ENCODE measurements around the gene PODXL. TPM values are rescaled to one million over a fixed set of nuclear protein-coding genes. Genes with fewer than 3 reads are reported as not detected.

Gene PODXL
- total RNA-seq, 4 donors from 2014 or later, result 13.2 to 40.2 (median 26.6) TPM

DNA sequence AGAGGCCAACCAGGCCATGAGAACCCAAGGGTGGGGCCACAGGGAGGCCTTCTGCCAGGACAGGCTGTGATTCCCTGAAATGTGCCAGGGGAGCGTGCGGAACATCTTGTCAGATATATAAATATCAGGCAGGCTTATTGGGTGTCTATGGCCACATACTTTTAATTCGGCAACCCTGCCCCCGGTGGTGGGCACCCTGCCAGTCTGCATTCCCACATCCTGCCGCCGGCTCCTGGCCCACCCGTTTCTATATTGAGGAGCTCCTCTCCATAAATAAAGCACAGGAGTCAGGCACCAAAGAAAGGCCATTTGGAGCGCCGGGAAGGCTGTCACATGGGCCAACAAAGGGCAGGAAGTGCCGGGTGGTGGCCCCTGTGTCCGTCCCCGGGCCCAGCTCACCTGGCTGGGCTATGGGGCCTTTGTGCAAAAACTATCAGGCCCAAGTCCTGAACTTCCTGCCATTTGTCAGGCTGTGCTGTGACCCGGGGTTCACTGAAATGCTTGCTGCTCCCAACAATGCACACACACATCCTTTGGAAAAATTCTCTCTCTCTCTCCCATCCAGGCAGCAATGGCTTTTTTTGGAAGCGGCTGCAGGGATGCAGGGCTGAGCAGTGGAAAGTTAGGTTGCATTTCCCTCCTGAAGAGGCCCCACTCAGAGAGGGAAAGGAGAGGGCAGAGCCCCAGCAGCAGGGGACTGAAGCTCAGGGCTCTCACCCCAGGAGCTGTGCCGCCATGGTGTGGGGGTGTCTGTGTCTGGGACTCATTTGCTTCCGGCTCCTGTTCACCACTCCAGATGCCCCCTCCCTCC, 25.0 kb upstream of the PODXL start:
- TF ChIP-seq, protein P1, sequence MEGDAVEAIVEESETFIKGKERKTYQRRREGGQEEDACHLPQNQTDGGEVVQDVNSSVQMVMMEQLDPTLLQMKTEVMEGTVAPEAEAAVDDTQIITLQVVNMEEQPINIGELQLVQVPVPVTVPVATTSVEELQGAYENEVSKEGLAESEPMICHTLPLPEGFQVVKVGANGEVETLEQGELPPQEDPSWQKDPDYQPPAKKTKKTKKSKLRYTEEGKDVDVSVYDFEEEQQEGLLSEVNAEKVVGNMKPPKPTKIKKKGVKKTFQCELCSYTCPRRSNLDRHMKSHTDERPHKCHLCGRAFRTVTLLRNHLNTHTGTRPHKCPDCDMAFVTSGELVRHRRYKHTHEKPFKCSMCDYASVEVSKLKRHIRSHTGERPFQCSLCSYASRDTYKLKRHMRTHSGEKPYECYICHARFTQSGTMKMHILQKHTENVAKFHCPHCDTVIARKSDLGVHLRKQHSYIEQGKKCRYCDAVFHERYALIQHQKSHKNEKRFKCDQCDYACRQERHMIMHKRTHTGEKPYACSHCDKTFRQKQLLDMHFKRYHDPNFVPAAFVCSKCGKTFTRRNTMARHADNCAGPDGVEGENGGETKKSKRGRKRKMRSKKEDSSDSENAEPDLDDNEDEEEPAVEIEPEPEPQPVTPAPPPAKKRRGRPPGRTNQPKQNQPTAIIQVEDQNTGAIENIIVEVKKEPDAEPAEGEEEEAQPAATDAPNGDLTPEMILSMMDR (IDR thresholded peaks at IDR 0.05), result peak in 2 of 4 experiments; percentile 9 to 25
- TF ChIP-seq POLR2A (IDR thresholded peaks at IDR 0.05), result no peak
- no peak for TF ChIP-seq POLR2AphosphoS5 (IDR thresholded peaks at IDR 0.05)
- TF ChIP-seq EP300 (IDR thresholded peaks at IDR 0.05), result no peak
- peak overlapping the region in 3 of 4 donors; percentile 13 to 62 (median 54) for H3K27ac ChIP-seq
- peak; percentile 80 for ATAC-seq
- H3K27me3 ChIP-seq, result peaks cover 2% of the 10 kb centered on the region
- no peaks in the 10 kb centered on the region for H3K9me3 ChIP-seq
- WGBS, 2 donors (ENCODE audit: low coverage in 1 of 2), result 16 to 28% methylated on average over 4 to 5 of the region's 16 CpGs
- no peaks in the 10 kb centered on the region for H3K36me3 ChIP-seq
- peaks cover 0 to 15% (median 0%) of the 10 kb centered on the region in 3 donors for H3K4me1 ChIP-seq
- H3K4me3 ChIP-seq, result no peak overlapping the region

DNA sequence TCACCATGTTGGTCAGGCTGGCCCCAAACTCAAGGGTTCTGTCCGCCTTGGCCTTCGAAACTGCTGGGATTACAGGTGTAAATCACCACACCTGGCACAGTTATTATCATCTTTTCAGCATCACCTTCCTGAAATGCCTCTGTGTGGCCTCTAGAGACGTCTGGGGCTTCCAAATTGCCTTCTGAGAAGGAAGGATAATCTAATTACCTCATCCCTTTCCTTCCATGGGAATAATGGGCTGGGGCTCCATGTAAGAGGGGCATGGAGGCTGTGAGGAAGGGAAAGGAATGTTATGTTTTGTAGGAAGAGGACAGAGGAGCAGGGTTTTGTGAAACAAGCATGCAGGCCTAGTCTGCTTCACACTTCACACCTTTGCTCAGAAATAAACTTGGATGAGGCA, 22.2 kb upstream of the PODXL start:
- WGBS, 2 donors (ENCODE audit: low coverage in 1 of 2), result 39 to 44% methylated on average over 2 to 3 of the region's 3 CpGs
- no peaks in the 10 kb centered on the region for H3K36me3 ChIP-seq
- no peak overlapping the region for H3K27ac ChIP-seq
- no peak overlapping the region for H3K4me3 ChIP-seq
- TF ChIP-seq POLR2AphosphoS5 (IDR thresholded peaks at IDR 0.05) (no peak), POLR2A (IDR thresholded peaks at IDR 0.05) (no peak), EP300 (IDR thresholded peaks at IDR 0.05) (no peak)
- TF ChIP-seq, protein P1 (IDR thresholded peaks at IDR 0.05), result no peak
- H3K27me3 ChIP-seq, result no peaks in the 10 kb centered on the region
- H3K4me1 ChIP-seq, result peaks cover 0 to 15% (median 0%) of the 10 kb centered on the region in 3 donors
- no peaks in the 10 kb centered on the region for H3K9me3 ChIP-seq
- no peak for ATAC-seq

DNA sequence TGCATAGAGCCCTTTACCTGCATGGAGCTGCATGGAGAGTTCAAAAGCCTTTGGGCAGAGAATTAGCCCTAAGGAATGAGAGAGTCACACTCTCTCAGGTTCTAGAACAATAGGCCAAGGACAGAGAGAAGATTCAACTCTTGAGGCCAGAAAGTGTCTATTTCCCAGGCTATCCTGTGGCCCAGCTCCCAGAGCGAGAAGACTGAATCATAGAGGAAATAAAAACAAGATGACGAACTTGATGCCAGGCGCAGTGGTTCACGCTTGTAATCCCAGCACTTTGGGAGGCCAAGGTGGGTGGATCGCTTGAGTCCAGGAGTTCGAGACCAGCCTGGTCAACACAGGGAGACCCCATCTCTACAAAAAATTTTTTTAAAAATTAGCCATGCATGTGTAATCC, 18.3 kb upstream of the PODXL start:
- TF ChIP-seq POLR2AphosphoS5 (IDR thresholded peaks at IDR 0.05), result no peak
- TF ChIP-seq, protein P1 (IDR thresholded peaks at IDR 0.05), result no peak
- TF ChIP-seq EP300 (IDR thresholded peaks at IDR 0.05), result no peak
- TF ChIP-seq POLR2A (IDR thresholded peaks at IDR 0.05), result no peak
- no peak for ATAC-seq
- Histone ChIP-seq H3K27ac (no peak overlapping the region), H3K4me3 (no peak overlapping the region), H3K27me3 (no peaks in the 10 kb centered on the region), H3K4me1 (no peaks in the 10 kb centered on the region), H3K36me3 (no peaks in the 10 kb centered on the region), H3K9me3 (no peaks in the 10 kb centered on the region)
- 98% methylated on average over 6 of the region's 6 CpGs; no CpG with 5 or more reads in 1 of the 2 donors for WGBS, 2 donors (ENCODE audit: low coverage in 1 of 2)

- TF ChIP-seq POLR2AphosphoS5 (IDR thresholded peaks at IDR 0.05), result no peak
- no peak for TF ChIP-seq POLR2A (IDR thresholded peaks at IDR 0.05)
- TF ChIP-seq EP300 (IDR thresholded peaks at IDR 0.05), result no peak
- TF ChIP-seq, protein P1 (IDR thresholded peaks at IDR 0.05), result no peak
- no peaks in the 10 kb centered on the region for H3K36me3 ChIP-seq
- no peak overlapping the region for H3K27ac ChIP-seq
- 77 to 97% methylated on average over 5 of the region's 5 CpGs for WGBS, 2 donors (ENCODE audit: low coverage in 1 of 2)
- H3K4me3 ChIP-seq, result no peak overlapping the region
- H3K9me3 ChIP-seq, result no peaks in the 10 kb centered on the region
- no peaks in the 10 kb centered on the region for H3K27me3 ChIP-seq
- no peaks in the 10 kb centered on the region for H3K4me1 ChIP-seq
- ATAC-seq, result no peak
Observed at GRCh38 chr7:131570401-131570800, 14.0 kb upstream of the PODXL start.

DNA sequence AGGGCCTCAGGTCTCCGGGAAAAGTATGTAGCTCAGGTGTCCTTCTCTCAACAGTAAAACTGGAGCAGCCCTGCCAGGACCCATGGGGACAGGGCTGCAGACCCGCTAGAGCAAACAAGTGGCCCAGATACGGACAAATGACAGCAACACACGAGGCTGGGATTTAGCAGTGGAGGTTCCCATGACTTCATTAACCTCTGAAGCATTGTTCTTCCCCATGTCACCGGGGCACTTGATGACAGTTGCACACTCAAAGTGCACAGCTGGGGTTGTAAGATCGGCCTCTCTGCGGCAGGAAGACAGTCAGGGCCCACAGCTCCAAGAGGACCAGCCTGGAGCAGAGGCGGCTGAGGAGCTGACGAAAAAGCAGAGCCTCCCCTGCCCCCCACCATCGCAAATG, 12.5 kb upstream of the PODXL start:
- Histone ChIP-seq H3K4me3 (no peak overlapping the region), H3K4me1 (no peaks in the 10 kb centered on the region), H3K27me3 (no peaks in the 10 kb centered on the region), H3K27ac (no peak overlapping the region), H3K9me3 (no peaks in the 10 kb centered on the region), H3K36me3 (no peaks in the 10 kb centered on the region)
- TF ChIP-seq, protein P1 (IDR thresholded peaks at IDR 0.05), result no peak
- no peak for TF ChIP-seq POLR2A (IDR thresholded peaks at IDR 0.05)
- TF ChIP-seq EP300 (IDR thresholded peaks at IDR 0.05), result no peak
- no peak for TF ChIP-seq POLR2AphosphoS5 (IDR thresholded peaks at IDR 0.05)
- no peak for ATAC-seq
- 0 to 72% methylated on average over 1 to 3 of the region's 10 CpGs for WGBS, 2 donors (ENCODE audit: low coverage in 1 of 2)

All from gastroesophageal sphincter (tissue), 4 donors.